Measurements from ENCODE around the gene BIN1. TPM values are rescaled to one million over a fixed set of nuclear protein-coding genes. Genes with fewer than 3 reads are reported as not detected.

Gene BIN1
- total RNA-seq, 4 donors from 2014 or later = 41.5 to 112 (median 57.8) TPM

DNA sequence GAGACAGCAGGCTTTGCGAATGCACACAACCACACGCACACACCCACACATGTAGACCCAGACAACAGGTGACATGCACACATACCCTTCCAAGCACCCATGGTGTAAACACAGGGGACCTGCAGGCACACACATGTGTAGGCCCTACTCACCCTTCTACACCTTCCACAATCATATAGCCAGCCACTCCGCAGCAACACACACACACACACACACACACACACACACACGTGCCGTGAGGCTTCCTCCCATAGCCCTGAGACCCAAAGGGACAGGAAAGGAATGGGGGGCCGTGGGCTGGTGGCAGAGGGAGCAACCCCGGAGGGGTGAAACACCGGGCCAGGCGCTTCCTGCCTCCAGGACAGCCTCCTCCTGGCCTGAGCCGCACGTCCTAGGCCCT is 37.4 kb downstream of the BIN1 start:
- no peak overlapping the region for H3K27ac ChIP-seq
- no peaks in the 10 kb centered on the region for H3K27me3 ChIP-seq
- peaks cover 3 to 8% of the 10 kb centered on the region in 2 donors for H3K4me1 ChIP-seq
- no peak for TF ChIP-seq POLR2A (IDR thresholded peaks at IDR 0.05)
- TF ChIP-seq CTCF (IDR thresholded peaks at IDR 0.05) = no peak
- intact Hi-C loops (cut with DNase I; ENCODE audit: low total_unique reads) = no loop called here
- no peak for DNase-seq
- no peak overlapping the region for H3K4me3 ChIP-seq
- H3K36me3 ChIP-seq = no peaks in the 10 kb centered on the region
- H3K9me3 ChIP-seq = no peaks in the 10 kb centered on the region

- TF ChIP-seq CTCF (IDR thresholded peaks at IDR 0.05) = no peak
- no peak for TF ChIP-seq POLR2A (IDR thresholded peaks at IDR 0.05)
- Histone ChIP-seq H3K4me3 (no peak overlapping the region), H3K4me1 (peaks cover 3 to 14% of the 10 kb centered on the region in 2 donors), H3K9me3 (no peaks in the 10 kb centered on the region), H3K27ac (no peak overlapping the region), H3K27me3 (no peaks in the 10 kb centered on the region), H3K36me3 (no peaks in the 10 kb centered on the region)
- intact Hi-C loops (cut with DNase I; ENCODE audit: low total_unique reads) = no loop called here
- no peak for DNase-seq
These were observed 38.0 kb downstream of the BIN1 start for GRCh38 chr2:127069003-127069402.

DNA sequence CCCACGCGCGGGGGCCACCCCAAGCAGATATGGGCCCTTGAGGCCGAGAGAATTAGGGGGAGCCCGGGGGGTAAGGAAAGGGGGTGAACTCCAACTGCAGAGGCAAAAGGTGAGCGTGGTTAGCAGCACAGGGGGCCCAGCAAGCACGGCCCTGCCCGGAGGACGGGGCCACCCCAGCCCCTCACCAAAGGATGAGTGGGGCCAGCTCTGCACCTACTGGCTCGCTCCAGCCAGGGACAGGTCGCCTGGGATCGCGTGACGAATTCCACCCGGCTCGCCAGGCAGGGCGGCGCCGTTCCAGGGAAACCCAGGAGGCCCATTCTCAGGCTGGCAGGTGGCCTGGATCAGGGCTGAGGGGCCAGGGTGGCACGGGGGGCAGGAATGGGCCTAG is 38.6 kb downstream of the BIN1 start:
- Histone ChIP-seq H3K4me3 (no peak overlapping the region), H3K36me3 (no peaks in the 10 kb centered on the region), H3K4me1 (peaks cover 3 to 12% of the 10 kb centered on the region in 2 donors), H3K9me3 (no peaks in the 10 kb centered on the region), H3K27me3 (no peaks in the 10 kb centered on the region), H3K27ac (peak overlapping the region; percentile 70 to 85)
- intact Hi-C loops (cut with DNase I; ENCODE audit: low total_unique reads) = no loop called here
- TF ChIP-seq CTCF (IDR thresholded peaks at IDR 0.05) (no peak), POLR2A (IDR thresholded peaks at IDR 0.05) (no peak)
- no peak for DNase-seq

- Histone ChIP-seq H3K27me3 (no peaks in the 10 kb centered on the region), H3K36me3 (no peaks in the 10 kb centered on the region), H3K4me1 (peaks cover 3 to 11% of the 10 kb centered on the region in 2 donors), H3K4me3 (no peak overlapping the region), H3K9me3 (no peaks in the 10 kb centered on the region), H3K27ac (peak overlapping the region; percentile 70 to 85)
- intact Hi-C loops (cut with DNase I; ENCODE audit: low total_unique reads) = no loop called here
- peak; percentile 79 to 80 for DNase-seq
- peak; percentile 66 to 82 (median 74) for TF ChIP-seq CTCF (IDR thresholded peaks at IDR 0.05)
- TF ChIP-seq POLR2A (IDR thresholded peaks at IDR 0.05) = no peak
These were observed 39.2 kb downstream of the BIN1 start for GRCh38 chr2:127067620-127068350.

DNA sequence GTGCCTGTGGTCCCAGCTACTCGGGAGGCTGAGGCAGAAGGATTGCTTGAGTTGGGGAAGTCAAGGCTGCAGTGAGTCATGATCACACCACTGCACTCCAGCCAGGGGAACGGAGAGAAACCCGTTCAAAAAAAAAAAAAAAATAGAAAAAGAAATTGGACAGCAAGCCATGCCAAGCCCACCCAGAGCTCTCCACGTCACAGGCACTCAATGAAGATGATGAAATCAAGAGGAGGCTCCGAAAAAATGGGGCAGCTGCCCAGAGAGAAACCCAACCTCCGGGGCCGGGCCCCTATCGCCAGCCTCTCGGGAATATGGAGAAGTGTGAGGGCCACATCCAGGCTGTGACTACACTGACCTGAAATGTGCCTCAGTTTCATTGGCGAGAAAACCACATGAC is 40.0 kb downstream of the BIN1 start:
- TF ChIP-seq CTCF (IDR thresholded peaks at IDR 0.05) (no peak), POLR2A (IDR thresholded peaks at IDR 0.05) (no peak)
- no peaks in the 10 kb centered on the region for H3K9me3 ChIP-seq
- intact Hi-C loops (cut with DNase I; ENCODE audit: low total_unique reads) = no loop called here
- no peaks in the 10 kb centered on the region for H3K36me3 ChIP-seq
- no peak overlapping the region for H3K4me3 ChIP-seq
- H3K27ac ChIP-seq = peak overlapping the region; percentile 70 to 85
- H3K4me1 ChIP-seq = peaks cover 3 to 11% of the 10 kb centered on the region in 2 donors
- no peaks in the 10 kb centered on the region for H3K27me3 ChIP-seq
- DNase-seq = peak; percentile 84 to 89
